ENCODE data around the gene CCP110.

Gene CCP110

DNA sequence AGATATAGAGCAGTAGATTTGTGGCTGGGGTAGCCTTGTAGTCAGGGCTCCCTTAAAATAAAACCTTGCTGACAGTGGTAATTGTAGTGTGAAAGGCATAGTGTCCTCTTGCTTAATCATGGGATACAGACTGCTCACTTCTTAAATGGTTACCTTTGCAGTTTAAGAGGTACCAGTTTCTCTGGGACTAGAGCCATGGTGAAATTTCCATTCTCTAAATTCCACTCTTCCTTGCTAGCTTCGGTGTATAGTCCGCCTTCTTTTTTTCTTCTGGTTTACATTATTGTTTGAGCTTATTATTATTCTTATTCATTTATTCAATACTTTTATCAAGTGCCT is 1.6 kb downstream of the CCP110 start:
- TF ChIP-seq EZH2 (IDR thresholded peaks at IDR 0.05; ENCODE audit: borderline replicate concordance, low read length), result no peak
- TF ChIP-seq, protein P1, sequence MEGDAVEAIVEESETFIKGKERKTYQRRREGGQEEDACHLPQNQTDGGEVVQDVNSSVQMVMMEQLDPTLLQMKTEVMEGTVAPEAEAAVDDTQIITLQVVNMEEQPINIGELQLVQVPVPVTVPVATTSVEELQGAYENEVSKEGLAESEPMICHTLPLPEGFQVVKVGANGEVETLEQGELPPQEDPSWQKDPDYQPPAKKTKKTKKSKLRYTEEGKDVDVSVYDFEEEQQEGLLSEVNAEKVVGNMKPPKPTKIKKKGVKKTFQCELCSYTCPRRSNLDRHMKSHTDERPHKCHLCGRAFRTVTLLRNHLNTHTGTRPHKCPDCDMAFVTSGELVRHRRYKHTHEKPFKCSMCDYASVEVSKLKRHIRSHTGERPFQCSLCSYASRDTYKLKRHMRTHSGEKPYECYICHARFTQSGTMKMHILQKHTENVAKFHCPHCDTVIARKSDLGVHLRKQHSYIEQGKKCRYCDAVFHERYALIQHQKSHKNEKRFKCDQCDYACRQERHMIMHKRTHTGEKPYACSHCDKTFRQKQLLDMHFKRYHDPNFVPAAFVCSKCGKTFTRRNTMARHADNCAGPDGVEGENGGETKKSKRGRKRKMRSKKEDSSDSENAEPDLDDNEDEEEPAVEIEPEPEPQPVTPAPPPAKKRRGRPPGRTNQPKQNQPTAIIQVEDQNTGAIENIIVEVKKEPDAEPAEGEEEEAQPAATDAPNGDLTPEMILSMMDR (IDR thresholded peaks at IDR 0.05; ENCODE audit: low read length), result no peak
- Histone ChIP-seq H4K20me1 (ENCODE audit: insufficient read depth, low read length) (no peaks in the 10 kb centered on the region), H3F3A (ENCODE audit: insufficient read depth, low read length) (0 out of 2 replicates have a peak, but pooled peaks cover 4% of the 10 kb centered on the region), H3K27ac (ENCODE audit: low read depth, low read length, poor library complexity, severe bottlenecking) (peak overlapping the region; percentile 59), H2AFZ (ENCODE audit: low read length) (no peak overlapping the region), H3K36me3 (ENCODE audit: insufficient read depth, low read length) (peaks cover 25% of the 10 kb centered on the region; the same call in 1 of the 2 replicates), H3K4me3 (ENCODE audit: low read depth, low read length, poor library complexity, severe bottlenecking) (peak overlapping the region; percentile 99), H3K4me1 (ENCODE audit: insufficient read depth, low read length, severe bottlenecking) (peaks cover 39% of the 10 kb centered on the region), H3K27me3 (ENCODE audit: insufficient read depth, low read length) (no peaks in the 10 kb centered on the region), H3K79me2 (ENCODE audit: insufficient read depth, low read length) (peaks cover 40% of the 10 kb centered on the region), H3K4me2 (ENCODE audit: low read length) (peak overlapping the region; percentile 97), H3K9ac (ENCODE audit: low read length) (peak overlapping the region; percentile 88), H3K9me2 (ENCODE audit: low read depth, low read length) (no peaks in the 10 kb centered on the region), H3K9me3 (ENCODE audit: low read length) (no peaks in the 10 kb centered on the region)

DNA sequence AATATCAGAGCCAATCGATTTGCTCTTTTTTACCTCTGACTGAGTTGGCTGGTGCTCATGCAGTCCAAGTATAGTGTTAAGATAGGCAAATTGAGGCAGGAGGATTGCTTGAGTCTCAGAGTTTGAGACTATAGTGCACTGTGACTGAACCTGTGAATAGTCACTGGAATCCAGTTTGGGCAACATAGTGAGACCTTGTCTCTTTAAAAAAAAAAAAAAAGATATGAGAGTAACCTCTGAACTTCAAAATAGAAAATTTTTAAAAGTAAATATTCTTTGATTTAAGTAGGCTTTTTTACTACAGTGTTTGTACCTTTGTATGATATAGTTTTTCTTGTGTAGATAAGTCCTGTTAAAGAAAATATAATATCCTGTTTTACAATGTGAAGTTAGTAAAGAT is 3.4 kb downstream of the CCP110 start:
- Histone ChIP-seq H3K4me3 (ENCODE audit: low read depth, low read length, poor library complexity, severe bottlenecking) (no peak overlapping the region), H3K36me3 (ENCODE audit: insufficient read depth, low read length) (peaks cover 31% of the 10 kb centered on the region; the same call in 1 of the 2 replicates), H3K27me3 (ENCODE audit: insufficient read depth, low read length) (no peaks in the 10 kb centered on the region), H4K20me1 (ENCODE audit: insufficient read depth, low read length) (no peaks in the 10 kb centered on the region), H3K27ac (ENCODE audit: low read depth, low read length, poor library complexity, severe bottlenecking) (no peak overlapping the region), H3K4me2 (ENCODE audit: low read length) (no peak overlapping the region), H3K9me2 (ENCODE audit: low read depth, low read length) (no peaks in the 10 kb centered on the region), H3K4me1 (ENCODE audit: insufficient read depth, low read length, severe bottlenecking) (peaks cover 29% of the 10 kb centered on the region), H3F3A (ENCODE audit: insufficient read depth, low read length) (0 out of 2 replicates have a peak, but pooled peaks cover 4% of the 10 kb centered on the region), H3K9ac (ENCODE audit: low read length) (no peak overlapping the region), H3K9me3 (ENCODE audit: low read length) (no peaks in the 10 kb centered on the region), H2AFZ (ENCODE audit: low read length) (no peak overlapping the region), H3K79me2 (ENCODE audit: insufficient read depth, low read length) (peaks cover 30% of the 10 kb centered on the region)
- no peak for TF ChIP-seq EZH2 (IDR thresholded peaks at IDR 0.05; ENCODE audit: borderline replicate concordance, low read length)
- TF ChIP-seq, protein P1 (IDR thresholded peaks at IDR 0.05; ENCODE audit: low read length), result no peak

DNA sequence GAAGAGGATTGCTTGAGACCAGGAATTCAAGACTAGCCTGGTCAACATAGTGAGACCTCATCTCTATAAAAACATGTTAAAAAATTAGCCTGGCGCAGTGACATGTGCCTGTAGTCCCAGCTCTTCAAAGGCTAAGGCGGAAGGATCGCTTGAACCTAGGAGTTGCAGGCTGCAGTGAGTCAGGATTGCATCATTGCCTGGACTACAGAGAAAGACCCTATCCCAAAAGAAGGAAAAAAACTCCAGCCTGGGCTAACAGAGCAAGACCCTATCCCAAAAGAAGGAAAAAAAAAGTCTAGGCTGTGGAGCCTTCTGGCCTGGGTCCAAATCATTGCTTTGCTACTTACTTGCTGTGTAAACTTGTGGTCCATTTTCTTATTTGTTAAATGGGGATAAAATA is 4.9 kb downstream of the CCP110 start:
- Histone ChIP-seq H3K9ac (ENCODE audit: low read length) (no peak overlapping the region), H3K27ac (ENCODE audit: low read depth, low read length, poor library complexity, severe bottlenecking) (no peak overlapping the region), H3K9me2 (ENCODE audit: low read depth, low read length) (no peaks in the 10 kb centered on the region), H3K4me2 (ENCODE audit: low read length) (no peak overlapping the region), H3K4me3 (ENCODE audit: low read depth, low read length, poor library complexity, severe bottlenecking) (no peak overlapping the region), H4K20me1 (ENCODE audit: insufficient read depth, low read length) (no peaks in the 10 kb centered on the region), H3F3A (ENCODE audit: insufficient read depth, low read length) (no peaks in the 10 kb centered on the region), H3K4me1 (ENCODE audit: insufficient read depth, low read length, severe bottlenecking) (peaks cover 16% of the 10 kb centered on the region), H3K27me3 (ENCODE audit: insufficient read depth, low read length) (no peaks in the 10 kb centered on the region), H3K36me3 (ENCODE audit: insufficient read depth, low read length) (peaks cover 46% of the 10 kb centered on the region), H3K79me2 (ENCODE audit: insufficient read depth, low read length) (peaks cover 30% of the 10 kb centered on the region), H3K9me3 (ENCODE audit: low read length) (no peaks in the 10 kb centered on the region), H2AFZ (ENCODE audit: low read length) (no peak overlapping the region)
- TF ChIP-seq EZH2 (IDR thresholded peaks at IDR 0.05; ENCODE audit: borderline replicate concordance, low read length), result no peak
- TF ChIP-seq, protein P1 (IDR thresholded peaks at IDR 0.05; ENCODE audit: low read length), result no peak
